GM23338 (cell line): ENCODE results near the gene SYNE1.

Source experiments
- CREB1 ChIP-seq: fragments of 250-450 bp; sonication (Bioruptor Pico); IDR thresholded peaks from 2 replicates; pipeline ENCODE4 v1.5.0; 2020; ENCODE audit warnings: low read depth, mild to moderate bottlenecking, moderate library complexity
- CTCF ChIP-seq, 2 experiments: fragments of 200-600 bp in 1 of 2; sonication (generic) in 1 of 2; conservative IDR thresholded peaks; 2 replicates each; pipeline versions ENCODE4 v1.5.1 to v1.6.1; 2016 to 2017; ENCODE audit warnings: antibody characterized with exemption in 2 of 2, low read depth in 2 of 2, mild to moderate bottlenecking in 2 of 2, moderate library complexity in 1 of 2
- EZH2 ChIP-seq: fragments of 200-600 bp; sonication (generic); IDR thresholded peaks from one replicate; pipeline ENCODE4 v1.8.0; 2017; ENCODE audit warnings: antibody characterized with exemption, mild to moderate bottlenecking, low read depth; ENCODE audit not compliant: unreplicated experiment
- EZH2phosphoT487 ChIP-seq: fragments of 200-600 bp; sonication (generic); IDR thresholded peaks from one replicate; pipeline ENCODE4 v1.8.1; 2018; ENCODE audit warnings: antibody characterized with exemption; ENCODE audit not compliant: unreplicated experiment
- JUNB ChIP-seq: IDR thresholded peaks from one replicate; pipeline ENCODE4 v1.6.1; 2016; ENCODE audit warnings: antibody characterized with exemption; ENCODE audit not compliant: unreplicated experiment
- POLR2AphosphoS5 ChIP-seq: IDR thresholded peaks from 2 replicates; pipeline ENCODE4 v1.6.1; 2016; ENCODE audit warnings: antibody characterized with exemption, low read depth
- REST ChIP-seq: IDR thresholded peaks from one replicate; pipeline ENCODE4 v1.6.1; 2018; ENCODE audit warnings: antibody characterized with exemption; ENCODE audit not compliant: unreplicated experiment
- STAT1 ChIP-seq: IDR thresholded peaks from one replicate; pipeline ENCODE4 v1.6.1; 2016; ENCODE audit warnings: antibody characterized with exemption; ENCODE audit not compliant: unreplicated experiment
- ZNF114 ChIP-seq: fragments of 250-450 bp; sonication (Bioruptor Pico); IDR thresholded peaks from 2 replicates; pipeline ENCODE4 v1.5.0; 2020; ENCODE audit warnings: mild to moderate bottlenecking, moderate library complexity

- no peak for TF ChIP-seq CREB1 (CRISPR knock-in tag)
- no peak for TF ChIP-seq CTCF (conservative IDR thresholded peaks at IDR 0.05; ENCODE audit: low read depth in 2 of 2)
- no peak for TF ChIP-seq POLR2AphosphoS5
- no peak for TF ChIP-seq EZH2
- no peak for TF ChIP-seq REST
- TF ChIP-seq EZH2phosphoT487, result no peak
- TF ChIP-seq ZNF114 (CRISPR knock-in tag), result no peak
- TF ChIP-seq JUNB, result no peak
- TF ChIP-seq STAT1, result no peak
These were observed 216.5 kb downstream of the SYNE1 start for GRCh38 chr6:152420696-152421095.
